Activated CD8-positive, alpha-beta memory T cell treated with anti-CD3 and anti-CD28 coated beads, Interleukin-2, amount 50 U/mL, for 24 hours (primary cell): ENCODE data around the gene LMO1.

ENCODE experiments used
- DNase-seq: peaks from one replicate; pipeline ENCODE4 v3.0.0-alpha.2; 2020; ENCODE audit errors: extremely low read depth

Gene LMO1

DNA sequence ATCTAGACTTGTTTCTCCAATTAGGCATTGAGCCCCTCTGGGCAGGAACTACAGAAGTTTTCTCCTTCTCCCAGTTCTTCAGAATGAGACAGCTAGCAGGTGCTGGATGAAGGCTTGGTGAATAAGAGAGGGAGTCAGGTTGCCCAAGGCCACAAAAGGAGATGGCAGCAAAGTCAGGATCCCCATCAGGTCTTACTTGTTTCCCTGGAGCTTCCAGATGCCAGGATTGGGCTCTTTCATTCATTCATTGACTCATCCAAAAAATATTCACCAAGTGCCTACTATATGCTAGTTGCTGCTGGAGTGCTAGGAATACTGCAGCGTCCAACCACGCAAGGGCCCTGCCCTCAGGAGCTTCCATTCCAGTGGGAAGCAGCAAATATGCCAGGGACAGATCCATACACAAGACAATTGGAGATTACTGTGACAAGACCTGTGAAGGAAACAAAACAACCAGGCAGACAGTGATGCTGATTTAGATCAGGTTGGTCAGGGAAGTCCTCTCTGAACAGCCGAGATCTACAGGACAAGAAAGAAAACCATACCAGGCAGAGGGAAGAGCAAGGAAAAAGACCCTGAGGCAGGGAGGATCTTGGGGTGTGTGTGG is 24.6 kb upstream of the LMO1 start:
- DNase-seq = no peak

DNA sequence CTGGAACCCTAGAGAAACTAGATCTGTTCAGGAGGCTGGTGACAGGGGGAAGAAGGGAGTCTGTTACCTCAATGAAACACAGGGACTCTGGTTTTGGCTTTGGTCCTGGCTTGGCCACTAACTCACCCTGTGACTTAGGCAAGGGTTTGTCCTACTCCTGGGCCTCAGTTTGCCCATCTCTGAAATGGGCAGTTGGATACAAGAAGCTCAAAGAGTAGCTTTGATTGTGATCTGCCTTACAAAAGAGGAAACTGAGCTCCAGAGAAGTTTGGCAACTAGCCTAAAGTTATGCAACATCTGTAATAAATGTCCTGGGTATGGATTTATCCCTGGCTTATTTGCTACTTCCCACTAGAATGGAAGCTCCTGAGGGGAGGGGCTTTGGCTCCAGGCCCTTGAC is 24.0 kb upstream of the LMO1 start:
- no peak for DNase-seq

DNA sequence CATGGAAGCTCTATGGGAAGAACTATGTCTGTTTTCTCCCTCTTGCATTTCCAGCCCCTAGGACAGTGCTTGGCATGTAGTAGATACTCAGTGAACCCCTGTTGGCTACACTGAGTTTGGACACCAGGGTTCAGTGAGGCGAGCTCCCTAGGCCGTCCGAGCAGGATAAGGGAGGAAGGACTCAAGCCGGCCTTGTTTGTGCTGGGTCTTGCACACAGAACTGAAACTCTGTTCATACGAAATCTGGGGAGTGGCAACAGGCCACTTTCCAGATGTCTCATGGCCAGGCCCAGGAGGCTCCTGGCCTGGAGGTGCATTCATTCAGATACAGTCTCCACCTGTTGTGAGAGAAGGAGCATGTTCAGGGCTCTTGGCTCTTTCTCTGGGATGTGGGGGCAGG is 23.6 kb upstream of the LMO1 start:
- DNase-seq = no peak

DNA sequence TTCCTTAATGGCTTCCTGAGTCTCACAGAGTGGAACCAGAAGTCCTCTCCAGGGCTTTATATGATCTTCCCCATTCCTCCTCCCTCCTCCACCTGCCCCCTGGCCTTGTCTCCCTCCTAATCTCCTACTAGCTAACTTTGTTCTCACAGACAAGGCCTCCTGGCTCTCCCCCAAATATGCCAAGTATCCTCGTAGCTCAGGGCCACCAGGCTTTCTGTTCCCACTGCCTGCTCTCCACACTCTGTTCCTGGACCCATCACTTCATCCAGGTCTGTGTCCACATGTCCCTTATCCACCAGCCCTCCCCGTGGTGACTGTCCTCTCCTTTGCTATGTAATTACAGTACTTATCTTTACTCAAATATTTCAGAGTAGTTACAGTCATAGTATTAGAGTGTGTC is 23.2 kb upstream of the LMO1 start:
- no peak for DNase-seq

DNA sequence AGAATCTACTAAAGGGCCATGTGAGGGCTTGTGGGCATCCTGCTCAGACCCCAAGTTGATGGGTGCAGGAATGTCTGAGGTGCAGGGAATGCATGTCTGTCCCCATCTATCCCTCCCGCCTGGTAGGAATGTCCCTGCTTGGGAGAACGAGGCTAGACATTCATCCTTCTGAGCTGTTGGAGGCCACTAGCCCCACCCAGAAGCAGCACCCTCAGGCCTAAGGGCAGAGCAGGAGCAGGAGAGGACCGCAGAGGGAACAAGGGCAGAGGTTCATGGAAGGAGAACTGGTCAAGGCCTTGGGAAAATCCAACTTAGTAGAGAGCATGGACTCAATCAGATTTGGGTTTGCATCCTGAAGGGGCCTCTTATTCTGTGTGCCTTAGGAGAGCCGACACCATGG is 22.1 kb upstream of the LMO1 start:
- no peak for DNase-seq

DNA sequence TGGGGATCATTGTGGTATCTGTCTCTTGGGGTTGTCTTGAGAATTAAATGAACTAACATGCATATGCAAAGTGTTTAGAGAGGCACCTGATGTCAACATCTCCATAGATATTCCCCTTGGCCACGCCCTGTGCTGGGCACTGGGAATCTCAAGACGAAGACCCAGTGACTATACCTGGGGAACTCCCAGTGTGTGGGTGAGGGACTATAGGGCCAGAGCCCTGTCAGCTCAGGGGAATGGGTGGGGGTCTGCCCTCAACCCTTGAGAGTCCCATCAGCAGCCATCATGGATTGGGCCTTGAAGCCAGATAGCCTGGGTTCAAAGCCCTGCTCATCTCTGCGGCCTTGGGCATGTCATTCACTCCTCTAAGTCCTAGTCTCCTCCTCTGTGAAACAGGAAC is 21.6 kb upstream of the LMO1 start:
- no peak for DNase-seq

DNA sequence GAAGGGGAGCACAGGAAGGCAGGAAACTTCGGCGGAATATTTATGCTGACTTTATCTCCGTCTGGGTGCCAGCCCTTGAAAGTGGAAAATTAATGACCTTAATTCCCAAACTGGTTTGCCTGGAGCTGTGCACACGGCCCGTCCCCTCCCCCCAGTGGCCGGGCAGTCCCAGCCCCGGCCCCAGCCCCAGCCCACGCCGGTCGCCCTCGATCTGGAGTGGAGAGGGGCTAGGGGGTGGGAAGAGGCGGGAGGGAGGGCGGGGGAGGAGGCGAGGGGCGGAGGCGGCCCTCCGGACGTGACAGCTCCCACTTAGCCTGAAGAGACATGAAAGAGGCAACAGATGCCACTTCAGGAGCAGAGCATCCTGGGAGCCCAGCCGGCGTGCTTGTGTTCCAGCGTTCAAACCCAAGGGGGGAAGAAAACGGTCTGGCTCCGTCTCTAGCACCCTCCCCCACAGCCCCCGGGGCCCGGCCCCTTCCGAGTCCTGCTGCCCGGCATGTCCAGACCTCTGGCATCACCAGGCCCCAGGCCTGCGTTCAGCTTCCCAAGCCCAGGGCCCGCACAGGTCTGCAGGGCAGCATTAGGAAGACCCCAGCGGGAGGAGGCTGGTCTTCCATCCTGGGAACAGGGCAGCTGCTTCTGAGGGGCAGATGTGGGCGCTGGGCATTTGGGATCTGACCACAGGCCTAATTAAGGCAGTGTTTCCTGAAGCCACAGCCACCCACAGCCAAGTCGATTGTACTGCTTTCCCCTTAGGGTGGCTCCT is 20.0 kb upstream of the LMO1 start:
- no peak for DNase-seq

DNA sequence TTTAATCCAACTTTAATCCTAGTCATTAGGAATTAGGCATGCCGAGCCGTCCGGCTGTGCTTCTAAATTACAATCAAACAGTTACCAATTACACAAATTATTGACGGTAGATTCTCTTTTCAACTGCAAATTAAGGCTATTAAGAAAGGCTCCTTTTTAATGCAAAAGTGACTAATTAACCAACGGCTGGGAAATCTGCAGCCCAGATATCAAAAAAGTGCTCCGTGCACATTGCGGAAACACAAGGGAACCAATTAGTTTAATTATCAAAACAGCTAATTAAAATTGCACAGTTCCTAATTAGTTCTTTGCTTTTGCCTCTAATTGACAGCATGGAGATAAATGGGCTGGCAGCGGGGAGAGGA is 19.4 kb upstream of the LMO1 start:
- no peak for DNase-seq

DNA sequence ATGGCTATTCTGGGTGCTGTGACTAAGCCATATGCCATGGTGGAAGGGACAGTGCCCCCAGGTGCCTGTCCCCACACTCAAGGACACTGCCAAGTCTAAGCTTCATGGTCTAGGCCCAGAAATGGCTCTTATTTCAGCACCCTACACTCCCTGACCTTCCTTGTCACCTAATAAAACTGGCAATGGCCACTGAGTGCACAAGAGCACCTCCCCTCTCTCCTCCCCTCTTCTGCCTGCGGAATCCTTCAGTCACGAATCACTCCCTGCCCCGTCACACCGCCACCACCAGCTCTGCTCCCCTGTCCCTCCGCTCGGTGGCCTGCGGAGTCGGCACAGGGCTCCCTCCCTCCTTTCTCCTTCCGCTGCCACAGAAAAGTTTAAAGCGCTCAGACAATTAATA is 19.0 kb upstream of the LMO1 start:
- DNase-seq = no peak

DNA sequence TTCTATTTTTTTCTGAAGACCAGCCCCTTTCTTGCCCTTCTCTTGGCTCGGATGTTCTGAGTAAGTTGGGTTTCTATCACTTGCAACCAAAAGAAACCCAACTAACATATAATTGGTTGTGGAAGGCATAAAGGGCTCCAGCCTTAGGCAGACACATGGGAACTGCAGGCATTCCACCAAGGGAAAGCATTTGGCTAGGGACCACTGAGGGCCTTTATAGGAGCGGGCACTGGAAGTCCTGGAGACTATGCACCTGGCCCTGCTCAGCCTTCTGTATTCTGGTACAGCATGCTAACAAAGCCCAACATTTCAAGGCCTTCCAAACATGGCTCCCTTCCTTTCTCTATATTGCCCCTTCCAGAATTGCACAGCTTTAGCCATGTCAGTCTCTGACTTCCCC is 17.6 kb upstream of the LMO1 start:
- DNase-seq = no peak

DNA sequence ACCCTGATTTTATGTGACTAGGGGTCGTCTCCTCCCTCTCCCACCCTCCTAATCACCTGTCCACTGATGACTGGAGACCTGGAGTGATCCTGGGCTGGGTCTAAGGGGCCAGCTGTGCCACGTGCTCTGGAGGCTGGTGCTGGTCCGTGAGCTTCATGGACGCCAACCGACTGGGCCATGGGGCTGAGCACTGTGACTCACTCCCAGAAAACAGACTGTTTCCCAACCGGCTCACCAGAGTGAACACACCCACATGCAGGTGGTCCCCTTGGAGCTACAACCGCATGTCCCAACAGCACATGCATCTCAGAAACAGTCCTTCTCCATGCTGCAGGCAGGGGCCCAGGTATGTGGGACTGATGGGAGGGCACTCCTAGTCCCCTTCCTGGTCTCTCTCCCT is 14.0 kb upstream of the LMO1 start:
- no peak for DNase-seq

DNA sequence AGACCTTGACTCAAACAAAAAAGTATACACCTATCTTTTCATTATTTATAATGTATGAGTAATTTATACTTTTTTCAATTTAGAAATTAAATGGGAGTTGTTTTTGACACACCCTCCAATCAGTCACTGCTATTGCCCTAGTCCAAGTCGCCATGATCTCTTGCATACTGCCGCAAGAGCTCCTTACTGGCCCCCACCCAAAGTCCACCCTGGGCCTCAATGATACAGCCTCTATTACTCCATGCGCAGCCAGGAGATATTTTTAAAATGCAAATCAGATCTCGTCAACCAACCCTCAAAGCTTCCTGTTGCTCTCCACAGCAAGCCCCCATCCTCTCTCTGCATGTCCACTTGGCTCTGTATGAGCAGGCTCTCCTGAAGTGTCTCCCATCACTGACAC is 12.8 kb upstream of the LMO1 start:
- DNase-seq = no peak

DNA sequence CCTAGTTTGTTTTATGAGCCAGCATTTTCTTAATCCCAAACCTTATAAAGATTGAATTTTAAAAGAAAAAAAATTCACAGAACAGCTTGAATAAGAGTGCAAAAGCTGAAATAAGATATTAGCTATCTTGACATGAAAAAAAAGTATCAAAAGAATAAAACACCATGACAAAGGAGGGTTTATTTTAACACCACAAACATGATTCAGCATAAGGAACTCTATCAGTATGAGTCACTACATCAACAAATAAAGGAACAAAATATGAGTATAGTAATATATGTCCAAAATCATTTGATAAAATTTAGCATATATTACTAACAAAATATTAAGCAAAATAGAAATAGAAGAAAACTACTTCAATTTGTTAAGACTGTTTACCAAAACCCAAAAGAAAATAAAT is 9.6 kb upstream of the LMO1 start:
- DNase-seq = no peak

DNA sequence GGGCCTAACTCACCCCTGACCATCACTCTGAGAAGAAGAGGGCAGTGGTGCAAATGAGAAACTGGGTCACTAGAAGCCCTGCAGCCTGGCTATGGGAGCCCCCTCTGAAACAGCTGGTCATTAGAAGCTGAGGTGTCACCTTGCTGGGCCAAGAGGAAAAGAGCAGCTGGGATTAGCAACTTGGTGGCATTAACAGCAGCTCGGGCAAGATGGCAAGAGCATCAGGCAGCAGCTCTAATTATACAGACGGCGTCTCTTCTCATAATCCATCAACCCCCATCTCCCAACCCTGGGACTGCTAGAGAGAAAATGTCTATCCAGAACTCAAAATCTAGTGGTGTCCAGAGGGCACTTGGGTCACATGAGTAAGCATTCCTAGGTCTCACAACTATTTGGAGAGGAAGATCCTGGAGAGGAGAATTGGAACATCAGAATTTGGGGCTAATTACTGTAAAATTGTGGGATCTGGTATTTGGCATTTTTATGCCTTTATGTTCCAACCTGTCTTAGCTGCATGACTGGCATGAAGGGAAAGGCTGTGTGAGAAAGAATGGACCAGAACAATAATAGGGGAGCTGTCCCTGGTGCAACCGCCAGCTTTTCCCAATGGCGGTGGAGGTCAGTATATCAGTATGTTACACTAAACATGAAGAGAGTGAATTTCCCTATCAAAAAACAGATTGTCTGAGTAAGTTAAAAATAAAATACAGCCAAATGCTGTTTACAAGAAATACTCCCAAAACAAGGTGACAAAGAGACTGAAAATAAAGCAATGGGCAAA is 7.6 kb upstream of the LMO1 start:
- no peak for DNase-seq

DNA sequence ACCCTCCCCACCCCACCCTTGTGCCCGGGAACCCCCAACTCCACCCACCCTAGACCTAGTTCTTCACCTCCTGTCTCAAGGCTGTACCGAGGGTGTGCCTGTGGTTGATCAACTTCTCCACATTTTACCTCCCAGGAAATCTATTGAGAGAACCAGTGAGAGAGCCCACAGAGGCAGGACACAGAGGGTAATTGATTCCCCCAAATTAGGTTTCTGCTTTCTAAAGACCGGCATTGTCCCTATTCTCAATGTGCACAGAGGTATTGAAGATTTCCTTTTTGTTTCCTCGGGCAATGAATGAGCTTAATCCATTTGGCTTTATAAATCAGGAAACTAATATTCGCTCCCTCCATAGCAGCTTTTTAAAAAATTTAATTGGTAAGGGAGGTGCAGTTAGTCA is 6.0 kb upstream of the LMO1 start:
- DNase-seq = no peak

DNA sequence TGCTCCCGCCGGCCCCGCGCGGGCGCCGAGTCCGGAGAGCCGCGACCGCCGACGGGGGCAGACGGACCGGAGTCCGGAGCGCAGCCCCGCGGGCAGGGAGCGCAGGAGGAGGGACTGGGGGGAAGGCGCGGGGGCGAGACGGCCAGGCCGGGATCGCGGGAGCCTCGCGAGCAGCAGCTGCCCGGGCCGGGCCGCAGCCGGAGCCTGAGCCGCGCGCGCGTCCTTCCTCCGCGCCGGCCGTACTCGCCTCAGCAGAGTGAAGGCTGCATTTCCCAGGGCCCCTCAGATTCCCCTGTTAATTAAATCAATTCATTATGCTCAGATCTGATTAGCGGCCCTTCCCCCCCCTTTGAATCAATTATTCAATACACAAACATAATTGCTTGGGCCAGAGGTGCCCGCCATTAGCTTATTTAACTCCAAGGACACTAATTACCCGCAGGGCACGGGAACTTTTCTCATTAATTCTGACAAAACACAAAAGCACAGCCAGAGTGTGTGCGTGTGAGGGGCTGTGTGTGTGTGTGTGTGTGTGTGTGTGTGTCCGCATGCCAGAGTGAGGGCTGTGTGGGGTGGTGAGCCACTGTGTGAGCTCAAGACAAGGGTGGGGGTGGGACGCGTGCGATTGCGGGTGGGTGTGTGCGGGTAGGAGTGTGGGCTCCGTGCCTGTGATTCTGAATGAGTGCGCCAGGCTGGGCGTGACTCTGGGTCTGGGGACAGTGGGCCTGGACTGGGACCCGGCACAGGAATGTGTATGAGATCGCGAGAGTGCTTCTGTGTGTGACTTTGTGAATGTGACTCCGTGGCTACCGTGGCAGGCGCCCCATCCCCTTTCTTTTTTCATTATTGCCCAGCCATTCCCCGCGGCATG is 5.1 kb upstream of the LMO1 start:
- DNase-seq = no peak

DNA sequence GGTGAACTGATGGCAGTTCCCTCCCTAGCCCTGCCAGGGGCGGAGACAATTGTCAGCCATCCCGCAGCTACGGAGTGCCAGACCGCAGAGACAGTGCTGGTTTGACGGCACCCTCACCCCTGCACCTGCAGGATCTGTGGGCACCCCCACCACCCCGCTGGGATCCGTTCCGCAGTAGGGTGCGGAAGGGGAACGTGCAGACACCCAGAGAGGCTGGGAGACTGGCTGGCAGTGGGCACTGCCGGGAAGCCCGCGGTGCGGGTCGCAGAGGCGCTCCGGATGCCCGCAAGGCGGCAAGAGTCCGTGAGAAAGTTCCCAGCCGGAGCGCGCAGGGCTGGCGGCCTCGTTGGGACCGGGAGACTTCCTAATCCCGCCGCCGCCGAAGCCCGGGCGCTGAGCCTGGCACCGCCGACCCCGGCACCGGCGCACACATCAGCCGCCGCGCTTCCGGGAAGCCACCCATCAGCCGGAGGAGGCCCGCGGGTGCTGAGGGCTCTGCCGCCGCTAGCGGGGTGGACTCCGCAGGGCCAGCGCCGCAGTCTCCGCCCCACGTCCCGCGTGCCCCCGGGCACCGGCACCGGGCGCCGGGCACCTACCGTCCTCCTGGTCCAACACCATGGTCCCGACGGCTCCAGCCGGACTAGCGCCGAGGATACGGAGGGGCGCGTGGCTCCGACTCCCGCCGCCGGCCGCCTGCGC is 4.3 kb upstream of the LMO1 start:
- DNase-seq = no peak

DNA sequence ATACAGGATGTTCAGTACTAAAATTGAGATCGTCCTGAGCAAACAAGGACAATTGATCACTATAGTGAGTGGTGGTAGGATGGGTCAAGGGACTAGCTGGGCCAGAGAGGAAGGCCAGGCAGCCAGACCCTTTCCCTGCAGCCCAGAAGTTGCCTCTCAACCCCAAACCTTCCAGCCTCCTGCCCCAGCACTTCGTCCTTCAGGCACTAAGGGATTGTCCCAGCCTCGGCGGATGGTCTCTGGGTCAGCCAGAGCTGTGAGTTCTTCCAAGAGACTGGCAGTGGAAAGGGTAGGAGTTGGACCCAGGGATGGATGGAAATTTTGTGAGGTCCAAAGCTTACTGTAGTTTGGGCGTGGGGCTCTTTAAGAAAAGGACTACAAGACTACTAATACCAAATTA is 3.6 kb upstream of the LMO1 start:
- no peak for DNase-seq

DNA sequence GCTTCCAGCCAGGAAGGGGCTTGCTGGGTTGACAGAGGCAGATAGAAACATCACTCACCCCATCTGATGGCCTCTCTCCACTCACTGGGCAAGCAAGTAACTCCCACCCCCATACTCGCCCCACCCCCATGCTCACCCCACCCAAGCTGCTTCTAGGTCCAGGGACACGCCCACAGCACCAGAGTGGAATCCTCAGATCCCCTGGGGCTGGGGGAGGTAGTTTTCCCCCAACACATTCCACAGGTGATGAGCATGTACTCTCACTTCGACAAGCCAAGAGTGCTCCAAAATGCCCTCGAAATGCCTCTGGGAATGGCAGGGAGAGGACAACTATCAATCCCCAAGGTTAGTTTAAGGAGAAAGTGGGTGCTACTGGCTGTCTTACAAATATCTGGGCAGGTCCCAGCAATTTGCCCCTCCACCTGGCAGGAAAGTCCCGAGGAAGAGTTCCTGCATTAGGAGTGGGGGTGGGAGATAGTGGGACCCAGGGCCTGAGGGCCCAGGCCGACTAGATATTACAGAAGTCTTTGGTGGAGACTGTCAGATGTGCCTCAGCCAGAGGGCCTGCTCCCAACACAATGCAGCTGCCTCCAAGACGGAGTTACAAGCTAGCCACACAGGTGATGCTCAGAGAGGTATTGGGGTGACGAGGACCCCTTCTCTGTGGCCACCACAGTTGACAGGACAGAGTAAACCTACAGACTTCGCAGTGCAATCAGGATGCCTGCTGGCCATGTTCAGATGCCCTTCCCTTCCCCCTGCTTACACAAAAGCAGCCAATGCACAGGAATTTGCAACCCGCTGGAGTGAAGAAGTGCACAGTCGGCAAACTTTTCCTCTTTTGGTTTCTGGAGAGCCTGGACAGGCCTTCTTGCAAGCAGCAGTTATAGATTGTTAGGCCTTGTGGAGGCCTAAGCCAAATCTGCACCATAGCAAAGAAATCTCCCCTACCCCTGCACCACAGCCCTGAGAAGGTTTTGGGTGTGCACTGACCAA is 2.9 kb upstream of the LMO1 start:
- DNase-seq = no peak

DNA sequence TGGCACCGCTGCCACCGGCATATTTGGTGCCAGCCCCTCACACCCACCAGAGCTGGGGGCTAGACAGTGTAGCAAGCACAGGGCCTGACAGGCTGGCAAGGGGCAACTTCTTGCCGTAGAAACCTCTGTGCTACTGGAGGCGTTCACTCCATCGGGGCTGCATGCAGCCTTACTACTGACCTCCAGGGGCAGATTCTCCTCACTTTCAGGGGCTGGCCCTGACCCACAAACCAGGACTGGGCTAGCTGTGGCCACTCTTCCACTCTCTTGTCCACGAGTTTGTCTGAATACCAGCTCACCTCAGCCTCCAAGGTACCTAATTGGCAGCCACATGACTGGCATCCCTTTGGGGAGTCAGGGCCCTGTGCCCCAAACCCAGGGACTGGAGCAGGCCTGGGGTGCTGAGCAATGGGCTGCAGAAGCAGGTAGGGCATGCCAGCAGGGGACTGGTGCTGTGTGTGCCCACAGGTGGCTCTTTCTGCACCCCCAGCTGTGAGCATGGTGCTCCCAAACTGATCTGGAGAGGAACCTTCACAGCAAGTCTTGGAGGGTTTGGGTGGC is 2.1 kb upstream of the LMO1 start:
- no peak for DNase-seq
